Measurements from ENCODE around the gene ZNF503. TPM values are rescaled to one million over a fixed set of nuclear protein-coding genes. Genes with fewer than 3 reads are reported as not detected.

Gene ZNF503
- total RNA-seq, 3 donors from 2014 or later = 3.7 to 32.3 (median 6.1) TPM

GRCh38 chr10:75400771-75401568, 594 bp downstream of the ZNF503 start:
- TF ChIP-seq CTCF (IDR thresholded peaks at IDR 0.05) = no peak
- DNase-seq (peak; percentile 66 to 80 (median 71)), ATAC-seq (peak; percentile 29)
- Histone ChIP-seq H3K9me3 (no peaks in the 10 kb centered on the region), H3K4me1 (ENCODE audit: low read depth) (peaks cover 15% of the 10 kb centered on the region), H3K4me3 (peak overlapping the region; percentile 57), H3K36me3 (ENCODE audit: low read depth) (no peaks in the 10 kb centered on the region)
- intact Hi-C loops (cut with DNase I, micrococcal nuclease) = loop anchor here (5.0 to 10.0 kb wide), 3 partner anchors 104 to 636 kb away; no protein-coding TSS in a partner anchor

GRCh38 chr10:75400163-75400770, 1.3 kb downstream of the ZNF503 start:
- H3K4me3 ChIP-seq = peak overlapping the region; percentile 57
- no peaks in the 10 kb centered on the region for H3K36me3 ChIP-seq (ENCODE audit: low read depth)
- H3K9me3 ChIP-seq = no peaks in the 10 kb centered on the region
- DNase-seq (peak in 1 of 3 donors; percentile 44), ATAC-seq (no peak)
- intact Hi-C loops (cut with DNase I, micrococcal nuclease) = loop anchor here (5.0 to 10.0 kb wide), 3 partner anchors 105 to 637 kb away; no protein-coding TSS in a partner anchor
- H3K4me1 ChIP-seq (ENCODE audit: low read depth) = peaks cover 14% of the 10 kb centered on the region
- TF ChIP-seq CTCF (IDR thresholded peaks at IDR 0.05) = no peak

DNA sequence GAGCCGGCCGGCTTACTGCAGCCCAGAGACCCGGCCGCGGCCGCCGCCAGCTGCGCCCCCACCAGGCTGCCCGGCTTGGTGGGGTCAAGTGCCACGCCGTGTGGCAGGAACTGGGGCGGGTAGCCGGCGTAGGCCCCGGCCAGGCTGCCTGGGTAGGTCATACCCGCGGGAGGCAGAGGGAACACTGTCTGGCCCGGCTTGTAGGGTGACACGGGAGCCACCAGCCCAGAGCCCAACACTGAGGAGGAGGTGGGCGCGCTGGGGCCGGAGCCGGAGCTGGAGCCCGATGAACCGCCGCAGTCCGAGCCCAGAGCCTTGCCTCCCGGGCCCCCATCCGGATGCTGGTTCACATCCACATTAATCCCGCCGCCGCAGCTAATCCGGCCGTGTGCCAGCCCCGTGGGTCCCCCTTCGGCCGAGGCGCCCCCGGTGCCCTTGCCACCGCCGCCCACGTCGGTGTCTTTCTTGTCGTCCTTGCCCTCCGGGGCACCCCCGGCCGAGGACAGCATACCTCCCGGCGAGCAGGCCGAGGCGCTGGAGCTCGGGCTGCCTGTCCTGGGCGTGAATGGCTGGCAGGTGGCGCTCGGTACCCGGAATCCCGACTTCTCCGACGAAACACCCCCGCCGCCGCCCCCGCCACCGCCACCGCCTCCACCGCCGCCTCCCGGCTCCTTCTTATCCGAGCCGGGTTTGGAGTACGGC, 2.0 kb downstream of the ZNF503 start:
- peak overlapping the region; percentile 57 for H3K4me3 ChIP-seq
- H3K4me1 ChIP-seq (ENCODE audit: low read depth) = peaks cover 11% of the 10 kb centered on the region

GRCh38 chr10:75398692-75399460, 2.7 kb downstream of the ZNF503 start:
- DNase-seq = peak in 2 of 3 donors; percentile 51 to 64
- Histone ChIP-seq H3K9me3 (no peaks in the 10 kb centered on the region), H3K4me3 (no peak overlapping the region), H3K36me3 (ENCODE audit: low read depth) (no peaks in the 10 kb centered on the region), H3K4me1 (ENCODE audit: low read depth) (peaks cover 8% of the 10 kb centered on the region)
- no peak for ATAC-seq
- intact Hi-C loops (cut with DNase I, micrococcal nuclease) = loop anchor here (10.0 kb wide), 2 partner anchors 516 to 636 kb away; no protein-coding TSS in a partner anchor
- no peak for TF ChIP-seq CTCF (IDR thresholded peaks at IDR 0.05)

More for the DNA sequence above, 2.0 kb downstream of the ZNF503 start:
- intact Hi-C loops (cut with DNase I, micrococcal nuclease) = loop anchor here (5.0 to 10.0 kb wide), 5 partner anchors 105 to 638 kb away; no protein-coding TSS in a partner anchor
- DNase-seq (peak; percentile 86 to 88 (median 88)), ATAC-seq (peak; percentile 40)
- H3K36me3 ChIP-seq (ENCODE audit: low read depth) = no peaks in the 10 kb centered on the region
- H3K9me3 ChIP-seq = no peaks in the 10 kb centered on the region
- TF ChIP-seq CTCF (IDR thresholded peaks at IDR 0.05) = peak; percentile 54
